SH-SY5Y (cell line): ENCODE data around the gene PTPRD.

Experiments
- GATA2 ChIP-seq: IDR thresholded peaks from 2 replicates; pipeline ENCODE4 v1.6.1; 2011; ENCODE audit warnings: mild to moderate bottlenecking, low read depth, low read length
- GATA3 ChIP-seq: IDR thresholded peaks from 2 replicates; pipeline ENCODE4 v1.6.1; 2011; ENCODE audit warnings: low read depth, mild to moderate bottlenecking, low read length, moderate library complexity

DNA sequence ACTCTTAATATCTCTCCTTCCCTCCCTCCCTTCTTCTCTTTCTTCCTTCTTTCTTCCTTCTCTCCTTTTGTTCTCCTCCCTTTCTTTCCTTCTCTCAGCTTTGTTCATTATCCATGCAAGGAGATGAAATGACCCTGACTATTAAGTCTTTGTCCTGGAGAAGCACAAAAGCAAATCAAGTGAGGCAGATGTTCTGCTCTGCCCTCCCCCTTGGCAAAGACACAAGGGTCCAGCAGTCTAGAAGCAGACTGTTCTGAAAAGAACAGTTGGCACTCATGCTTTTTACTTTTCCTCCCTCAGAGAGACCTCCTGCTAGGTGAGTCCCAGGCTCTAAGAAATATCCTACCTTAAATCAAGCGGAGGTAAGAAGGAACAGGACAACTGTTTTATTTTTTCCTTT, 1745.7 kb downstream of the PTPRD start:
- no peak for TF ChIP-seq GATA2
- no peak for TF ChIP-seq GATA3
